ENCODE data around the gene COTL1. TPM values are rescaled to one million over a fixed set of nuclear protein-coding genes. Genes with fewer than 3 reads are reported as not detected.

COTL1 gene
- total and polyA plus RNA-seq, 9 of the 15 experiments (the other 6 are each of a cell fraction or from before 2014, with no cell fraction given): 27.7 to 185 (median 72.5) TPM

DNA sequence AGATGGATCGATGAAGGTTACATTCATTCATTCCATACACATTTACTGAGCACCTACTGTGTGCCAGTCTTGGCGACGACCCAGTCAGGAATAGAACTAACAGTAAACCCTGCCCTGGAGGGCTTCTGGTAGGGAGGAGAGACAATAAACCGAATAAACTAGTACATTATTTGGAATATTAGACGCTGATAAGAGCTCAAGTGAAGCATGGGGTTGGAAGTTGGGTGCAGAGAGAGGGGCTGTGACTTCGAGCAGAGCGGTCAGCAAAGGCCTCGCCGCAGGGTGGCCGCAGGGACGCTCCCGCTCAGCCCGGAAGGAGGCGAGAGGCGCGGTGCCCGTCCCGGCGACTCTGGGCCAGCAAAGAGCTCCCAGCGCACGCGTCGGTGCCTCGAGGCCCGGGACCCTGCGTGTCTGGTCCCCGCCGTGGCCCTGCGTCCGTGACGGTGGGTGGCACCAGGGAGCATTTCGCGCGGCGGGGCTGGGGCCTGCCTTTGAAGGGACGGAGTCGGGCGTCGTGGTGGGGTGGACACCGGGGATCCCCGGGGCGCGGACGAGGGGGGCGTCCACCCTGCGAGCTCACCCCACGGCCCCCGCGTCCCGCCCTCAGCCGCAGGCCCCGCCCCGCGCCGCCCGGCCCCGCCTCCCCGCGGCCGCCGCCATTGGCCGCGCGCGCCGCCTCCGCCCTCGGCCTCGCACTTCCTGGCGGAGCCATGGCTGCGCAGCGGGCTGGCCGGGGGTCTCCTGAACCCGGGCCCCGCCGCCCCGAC, 30.1 kb upstream of the COTL1 start, which contains the start of gene KLHL36 (continued):
- TF ChIP-seq ETS2 (tag; IDR thresholded peaks at IDR 0.05; ENCODE audit: borderline replicate concordance, poor library complexity, severe bottlenecking) (no peak), RUNX1 (IDR thresholded peaks at IDR 0.05; ENCODE audit: low read depth) (0 out of 2 replicates have a peak, but pooled peaks have one; percentile 36), ZNF274 (IDR thresholded peaks at IDR 0.05; ENCODE audit: borderline replicate concordance, low read depth, low read length) (no peak), BDP1 (IDR thresholded peaks at IDR 0.05; ENCODE audit: insufficient read depth, insufficient read length) (no peak), COPS2 (conservative IDR thresholded peaks at IDR 0.05) (no peak), NR1H2 (CRISPR knock-in tag; IDR thresholded peaks at IDR 0.05) (0 out of 2 replicates have a peak, but pooled peaks have one; percentile 58), ZNF316 (IDR thresholded peaks at IDR 0.05) (no peak), NFIC (IDR thresholded peaks at IDR 0.05) (peak; percentile 13; the same call in 1 of the 2 replicates), SMARCA5 (IDR thresholded peaks at IDR 0.05) (no peak), NBN (IDR thresholded peaks at IDR 0.05; ENCODE audit: low read depth) (no peak)
- TF ChIP-seq, protein P1, sequence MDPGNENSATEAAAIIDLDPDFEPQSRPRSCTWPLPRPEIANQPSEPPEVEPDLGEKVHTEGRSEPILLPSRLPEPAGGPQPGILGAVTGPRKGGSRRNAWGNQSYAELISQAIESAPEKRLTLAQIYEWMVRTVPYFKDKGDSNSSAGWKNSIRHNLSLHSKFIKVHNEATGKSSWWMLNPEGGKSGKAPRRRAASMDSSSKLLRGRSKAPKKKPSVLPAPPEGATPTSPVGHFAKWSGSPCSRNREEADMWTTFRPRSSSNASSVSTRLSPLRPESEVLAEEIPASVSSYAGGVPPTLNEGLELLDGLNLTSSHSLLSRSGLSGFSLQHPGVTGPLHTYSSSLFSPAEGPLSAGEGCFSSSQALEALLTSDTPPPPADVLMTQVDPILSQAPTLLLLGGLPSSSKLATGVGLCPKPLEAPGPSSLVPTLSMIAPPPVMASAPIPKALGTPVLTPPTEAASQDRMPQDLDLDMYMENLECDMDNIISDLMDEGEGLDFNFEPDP (CRISPR knock-in tag; IDR thresholded peaks at IDR 0.05): no peak
- TF ChIP-seq, protein P2, sequence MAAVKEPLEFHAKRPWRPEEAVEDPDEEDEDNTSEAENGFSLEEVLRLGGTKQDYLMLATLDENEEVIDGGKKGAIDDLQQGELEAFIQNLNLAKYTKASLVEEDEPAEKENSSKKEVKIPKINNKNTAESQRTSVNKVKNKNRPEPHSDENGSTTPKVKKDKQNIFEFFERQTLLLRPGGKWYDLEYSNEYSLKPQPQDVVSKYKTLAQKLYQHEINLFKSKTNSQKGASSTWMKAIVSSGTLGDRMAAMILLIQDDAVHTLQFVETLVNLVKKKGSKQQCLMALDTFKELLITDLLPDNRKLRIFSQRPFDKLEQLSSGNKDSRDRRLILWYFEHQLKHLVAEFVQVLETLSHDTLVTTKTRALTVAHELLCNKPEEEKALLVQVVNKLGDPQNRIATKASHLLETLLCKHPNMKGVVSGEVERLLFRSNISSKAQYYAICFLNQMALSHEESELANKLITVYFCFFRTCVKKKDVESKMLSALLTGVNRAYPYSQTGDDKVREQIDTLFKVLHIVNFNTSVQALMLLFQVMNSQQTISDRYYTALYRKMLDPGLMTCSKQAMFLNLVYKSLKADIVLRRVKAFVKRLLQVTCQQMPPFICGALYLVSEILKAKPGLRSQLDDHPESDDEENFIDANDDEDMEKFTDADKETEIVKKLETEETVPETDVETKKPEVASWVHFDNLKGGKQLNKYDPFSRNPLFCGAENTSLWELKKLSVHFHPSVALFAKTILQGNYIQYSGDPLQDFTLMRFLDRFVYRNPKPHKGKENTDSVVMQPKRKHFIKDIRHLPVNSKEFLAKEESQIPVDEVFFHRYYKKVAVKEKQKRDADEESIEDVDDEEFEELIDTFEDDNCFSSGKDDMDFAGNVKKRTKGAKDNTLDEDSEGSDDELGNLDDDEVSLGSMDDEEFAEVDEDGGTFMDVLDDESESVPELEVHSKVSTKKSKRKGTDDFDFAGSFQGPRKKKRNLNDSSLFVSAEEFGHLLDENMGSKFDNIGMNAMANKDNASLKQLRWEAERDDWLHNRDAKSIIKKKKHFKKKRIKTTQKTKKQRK (IDR thresholded peaks at IDR 0.05; ENCODE audit: borderline replicate concordance, low read depth, low read length): no peak
- TF ChIP-seq, protein P3, sequence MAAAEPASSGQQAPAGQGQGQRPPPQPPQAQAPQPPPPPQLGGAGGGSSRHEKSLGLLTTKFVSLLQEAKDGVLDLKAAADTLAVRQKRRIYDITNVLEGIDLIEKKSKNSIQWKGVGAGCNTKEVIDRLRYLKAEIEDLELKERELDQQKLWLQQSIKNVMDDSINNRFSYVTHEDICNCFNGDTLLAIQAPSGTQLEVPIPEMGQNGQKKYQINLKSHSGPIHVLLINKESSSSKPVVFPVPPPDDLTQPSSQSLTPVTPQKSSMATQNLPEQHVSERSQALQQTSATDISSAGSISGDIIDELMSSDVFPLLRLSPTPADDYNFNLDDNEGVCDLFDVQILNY (CRISPR knock-in tag; IDR thresholded peaks at IDR 0.05): no peak
- TF ChIP-seq, protein P4, sequence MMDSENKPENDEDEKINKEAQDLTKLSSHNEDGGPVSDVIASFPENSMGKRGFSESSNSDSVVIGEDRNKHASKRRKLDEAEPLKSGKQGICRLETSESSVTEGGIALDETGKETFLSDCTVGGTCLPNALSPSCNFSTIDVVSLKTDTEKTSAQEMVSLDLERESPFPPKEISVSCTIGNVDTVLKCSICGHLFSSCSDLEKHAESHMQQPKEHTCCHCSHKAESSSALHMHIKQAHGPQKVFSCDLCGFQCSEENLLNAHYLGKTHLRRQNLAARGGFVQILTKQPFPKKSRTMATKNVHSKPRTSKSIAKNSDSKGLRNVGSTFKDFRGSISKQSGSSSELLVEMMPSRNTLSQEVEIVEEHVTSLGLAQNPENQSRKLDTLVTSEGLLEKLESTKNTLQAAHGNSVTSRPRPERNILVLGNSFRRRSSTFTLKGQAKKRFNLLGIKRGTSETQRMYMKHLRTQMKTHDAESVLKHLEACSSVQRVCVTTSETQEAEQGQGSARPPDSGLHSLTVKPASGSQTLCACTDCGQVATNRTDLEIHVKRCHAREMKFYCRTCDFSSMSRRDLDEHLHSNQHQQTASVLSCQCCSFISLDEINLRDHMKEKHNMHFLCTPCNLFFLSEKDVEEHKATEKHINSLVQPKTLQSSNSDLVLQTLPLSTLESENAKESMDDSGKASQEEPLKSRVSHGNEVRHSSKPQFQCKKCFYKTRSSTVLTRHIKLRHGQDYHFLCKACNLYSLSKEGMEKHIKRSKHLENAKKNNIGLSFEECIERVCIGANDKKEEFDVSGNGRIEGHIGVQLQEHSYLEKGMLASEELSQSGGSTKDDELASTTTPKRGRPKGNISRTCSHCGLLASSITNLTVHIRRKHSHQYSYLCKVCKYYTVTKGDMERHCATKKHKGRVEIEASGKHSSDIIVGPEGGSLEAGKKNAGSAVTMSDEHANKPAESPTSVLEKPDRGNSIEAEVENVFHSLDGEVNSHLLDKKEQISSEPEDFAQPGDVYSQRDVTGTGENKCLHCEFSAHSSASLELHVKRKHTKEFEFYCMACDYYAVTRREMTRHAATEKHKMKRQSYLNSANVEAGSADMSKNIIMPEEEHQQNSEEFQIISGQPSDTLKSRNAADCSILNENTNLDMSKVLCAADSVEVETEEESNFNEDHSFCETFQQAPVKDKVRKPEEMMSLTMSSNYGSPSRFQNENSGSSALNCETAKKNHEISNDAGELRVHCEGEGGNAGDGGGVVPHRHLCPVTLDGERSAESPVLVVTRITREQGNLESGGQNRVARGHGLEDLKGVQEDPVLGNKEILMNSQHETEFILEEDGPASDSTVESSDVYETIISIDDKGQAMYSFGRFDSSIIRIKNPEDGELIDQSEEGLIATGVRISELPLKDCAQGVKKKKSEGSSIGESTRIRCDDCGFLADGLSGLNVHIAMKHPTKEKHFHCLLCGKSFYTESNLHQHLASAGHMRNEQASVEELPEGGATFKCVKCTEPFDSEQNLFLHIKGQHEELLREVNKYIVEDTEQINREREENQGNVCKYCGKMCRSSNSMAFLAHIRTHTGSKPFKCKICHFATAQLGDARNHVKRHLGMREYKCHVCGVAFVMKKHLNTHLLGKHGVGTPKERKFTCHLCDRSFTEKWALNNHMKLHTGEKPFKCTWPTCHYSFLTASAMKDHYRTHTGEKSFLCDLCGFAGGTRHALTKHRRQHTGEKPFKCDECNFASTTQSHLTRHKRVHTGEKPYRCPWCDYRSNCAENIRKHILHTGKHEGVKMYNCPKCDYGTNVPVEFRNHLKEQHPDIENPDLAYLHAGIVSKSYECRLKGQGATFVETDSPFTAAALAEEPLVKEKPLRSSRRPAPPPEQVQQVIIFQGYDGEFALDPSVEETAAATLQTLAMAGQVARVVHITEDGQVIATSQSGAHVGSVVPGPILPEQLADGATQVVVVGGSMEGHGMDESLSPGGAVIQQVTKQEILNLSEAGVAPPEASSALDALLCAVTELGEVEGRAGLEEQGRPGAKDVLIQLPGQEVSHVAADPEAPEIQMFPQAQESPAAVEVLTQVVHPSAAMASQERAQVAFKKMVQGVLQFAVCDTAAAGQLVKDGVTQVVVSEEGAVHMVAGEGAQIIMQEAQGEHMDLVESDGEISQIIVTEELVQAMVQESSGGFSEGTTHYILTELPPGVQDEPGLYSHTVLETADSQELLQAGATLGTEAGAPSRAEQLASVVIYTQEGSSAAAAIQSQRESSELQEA (IDR thresholded peaks at IDR 0.05; ENCODE audit: low read depth): no peak

Data from K562 (cell line).